GM18517 (cell line): ENCODE data around the gene HTRA2.

Source experiments
- ATAC-seq: cut with Tn5 transposase; IDR thresholded peaks from one replicate; pipeline ENCODE4 v1.9.1; 2021; ENCODE audit warnings: mild to moderate bottlenecking, moderate library complexity; ENCODE audit not compliant: unreplicated experiment

Gene HTRA2

GRCh38 chr2:74515271-74515980 lies 14.3 kb upstream of the HTRA2 start:
- peak; percentile 8 for ATAC-seq

- peak; percentile 54 for ATAC-seq
These were observed 13.6 kb upstream of the HTRA2 start for GRCh38 chr2:74515981-74516633.

GRCh38 chr2:74516650-74517049 lies 13.1 kb upstream of the HTRA2 start:
- no peak for ATAC-seq

- ATAC-seq = no peak
These were observed 7.2 kb upstream of the HTRA2 start for GRCh38 chr2:74522516-74522915.

GRCh38 chr2:74524005-74524404 lies 5.7 kb upstream of the HTRA2 start:
- no peak for ATAC-seq

GRCh38 chr2:74524955-74525716 lies 4.6 kb upstream of the HTRA2 start:
- ATAC-seq = no peak

- no peak for ATAC-seq
These were observed 3.8 kb upstream of the HTRA2 start, which contains the start of gene DQX1 for GRCh38 chr2:74525717-74526648. Gene DQX1 (minus strand): TSS chr2:74526231. CDS start chr2:74525729, 502 bp downstream.

- no peak for ATAC-seq
These were observed 3.0 kb upstream of the HTRA2 start for GRCh38 chr2:74526649-74527230.

- no peak for ATAC-seq
These were observed 2.0 kb upstream of the HTRA2 start for GRCh38 chr2:74527741-74528140.

- peak; percentile 7 for ATAC-seq
These were observed 955 bp upstream of the HTRA2 start for GRCh38 chr2:74528600-74529356.

- ATAC-seq = no peak
These were observed 780 bp downstream of the HTRA2 start for GRCh38 chr2:74530239-74531187.

- no peak for ATAC-seq
These were observed 1.9 kb downstream of the HTRA2 start for GRCh38 chr2:74531666-74532065.

GRCh38 chr2:74532222-74532621 lies 2.5 kb downstream of the HTRA2 start:
- ATAC-seq = no peak

- no peak for ATAC-seq
These were observed 3.7 kb downstream of the HTRA2 start for GRCh38 chr2:74533464-74533863.

GRCh38 chr2:74534411-74534810 lies 4.7 kb downstream of the HTRA2 start:
- no peak for ATAC-seq

- no peak for ATAC-seq
These were observed 5.8 kb downstream of the HTRA2 start for GRCh38 chr2:74535440-74535965.

- ATAC-seq = no peak
These were observed 6.6 kb downstream of the HTRA2 start for GRCh38 chr2:74536166-74536950.
